ENCODE data around the gene PTPA. TPM values are rescaled to one million over a fixed set of nuclear protein-coding genes. Genes with fewer than 3 reads are reported as not detected.
A peak's percentile ranks its signal among the peaks of the same experiment; 100 is the strongest.

Gene PTPA
- total and polyA plus RNA-seq, 2 of the 4 experiments (the other 2 are of a cell fraction) = 124 to 149 TPM

DNA sequence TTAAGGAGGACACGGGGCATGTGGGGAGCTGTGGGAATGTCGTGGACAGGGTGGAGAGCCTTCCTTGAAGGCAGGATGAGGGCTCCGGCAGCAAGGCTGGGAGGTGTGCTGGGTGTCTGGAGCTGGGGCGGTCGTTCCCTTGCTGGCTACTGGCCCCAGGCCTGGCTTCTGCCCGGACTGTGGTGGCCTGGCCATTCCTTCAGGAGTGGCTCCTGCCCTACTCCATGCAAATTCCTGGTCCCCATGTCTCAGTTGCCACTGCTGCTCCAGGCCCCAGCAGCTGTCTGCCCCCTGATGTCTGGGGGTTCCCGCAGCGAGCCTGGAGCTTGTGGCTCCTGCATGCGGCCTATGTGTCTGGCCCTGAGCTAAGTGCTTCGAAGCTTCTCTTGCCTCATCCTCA, 44.9 kb downstream of the PTPA start:
- POLR2A ChIA-PET (ENCODE audit: unreplicated experiment) = no interaction called here
- no peaks in the 10 kb centered on the region for H3K27me3 ChIP-seq (ENCODE audit: control insufficient read depth, insufficient read depth, low read length)
- H3K36me3 ChIP-seq (ENCODE audit: control insufficient read depth, insufficient read depth, low read length) = peaks cover 16% of the 10 kb centered on the region; the same call in 1 of the 2 replicates
- peaks cover 0 to 11% of the 10 kb centered on the region in 2 experiments; a peak in 1 of 4 replicates for H3K79me1 ChIP-seq (ENCODE audit: low read depth in 1 of 2, low read length in 2 of 2)
- in situ Hi-C loops (cut with MboI; ENCODE audit: low sequenced_read_pairs) (no loop called here), dilution Hi-C loops (cut with HindIII; ENCODE audit: low sequenced_read_pairs, unreplicated experiment) (no loop called here), intact Hi-C loops (cut with micrococcal nuclease) (no loop called here)
- no peak overlapping the region for H2AK5ac ChIP-seq (ENCODE audit: low read depth, low read length)
- no peak overlapping the region for H4K8ac ChIP-seq (ENCODE audit: low read depth in 2 of 2, low read length in 2 of 2)
- no peak overlapping the region for H2BK5ac ChIP-seq (ENCODE audit: low read depth, low read length, poor library complexity, severe bottlenecking)
- no peak overlapping the region for H3K23ac ChIP-seq (ENCODE audit: low read depth, low read length)
- H2AK9ac ChIP-seq (replicated peaks; ENCODE audit: low read depth, low read length, poor library complexity) = peak overlapping the region; percentile 28
- CTCF ChIA-PET = no interaction called here
- no TSS peak for BruUV-seq (replicated peaks)
- H4K20me1 ChIP-seq (ENCODE audit: insufficient read depth, low read length) = no peaks in the 10 kb centered on the region
- H3K18ac ChIP-seq (ENCODE audit: low read depth, low read length) = no peak overlapping the region
- 0 out of 2 replicates have a peak, but pooled peaks cover 2% of the 10 kb centered on the region for H3K9me1 ChIP-seq (ENCODE audit: insufficient read depth, low read length)
- H2BK15ac ChIP-seq (ENCODE audit: low read depth, low read length) = no peak overlapping the region
- H3K4me1 ChIP-seq (ENCODE audit: control insufficient read depth, insufficient read depth, low read length) = no peaks in the 10 kb centered on the region
- no peak overlapping the region for H3K4ac ChIP-seq (ENCODE audit: low read depth, low read length)
- no peak overlapping the region for H3K56ac ChIP-seq (ENCODE audit: extremely low read depth, insufficient read depth, low read length)
- no peaks in the 10 kb centered on the region for H3K9me3 ChIP-seq (ENCODE audit: control insufficient read depth, insufficient read depth, low read length)
- H3K27ac ChIP-seq (ENCODE audit: insufficient read depth, low read length) = no peak overlapping the region
- no peak overlapping the region for H4K5ac ChIP-seq (ENCODE audit: low read depth, low read length)
- no peak overlapping the region for H3K9ac ChIP-seq (ENCODE audit: low read depth, low read length)
- DNase-seq (no peak), ATAC-seq (ENCODE audit: low read depth) (no peak)
- WGBS, 2 experiments (ENCODE audit: extremely low coverage in 2 of 2, insufficient read length in 1 of 2) = 93% methylated on average over 3 of the region's 10 CpGs; no CpG with 5 or more reads in 1 of the 2 experiments
- H3K14ac ChIP-seq (replicated peaks; ENCODE audit: low read depth, low read length) = no peak overlapping the region
- H4K91ac ChIP-seq (ENCODE audit: insufficient read depth, low read depth, low read length) = no peak overlapping the region
- TF ChIP-seq POLR2A (IDR thresholded peaks at IDR 0.05; ENCODE audit: low read depth, low read length) (no peak), NFE2L2 (IDR thresholded peaks at IDR 0.05; ENCODE audit: low read depth, low read length) (no peak), CHD1 (IDR thresholded peaks at IDR 0.05; ENCODE audit: low read depth, low read length) (no peak)
- TF ChIP-seq, protein P1, sequence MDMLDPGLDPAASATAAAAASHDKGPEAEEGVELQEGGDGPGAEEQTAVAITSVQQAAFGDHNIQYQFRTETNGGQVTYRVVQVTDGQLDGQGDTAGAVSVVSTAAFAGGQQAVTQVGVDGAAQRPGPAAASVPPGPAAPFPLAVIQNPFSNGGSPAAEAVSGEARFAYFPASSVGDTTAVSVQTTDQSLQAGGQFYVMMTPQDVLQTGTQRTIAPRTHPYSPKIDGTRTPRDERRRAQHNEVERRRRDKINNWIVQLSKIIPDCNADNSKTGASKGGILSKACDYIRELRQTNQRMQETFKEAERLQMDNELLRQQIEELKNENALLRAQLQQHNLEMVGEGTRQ (IDR thresholded peaks at IDR 0.05; ENCODE audit: low read depth, low read length) = no peak
- H2BK120ac ChIP-seq (ENCODE audit: low read depth, low read length) = no peak overlapping the region
- H2BK20ac ChIP-seq (ENCODE audit: low read depth, low read length) = no peak overlapping the region
- H2AFZ ChIP-seq (replicated peaks; ENCODE audit: low read length, poor library complexity) = no peak overlapping the region
- no peak overlapping the region for H3K4me2 ChIP-seq (ENCODE audit: low read depth, low read length)
- no peak overlapping the region for H3K4me3 ChIP-seq (ENCODE audit: insufficient read depth, low read depth, low read length)

All from IMR-90 (cell line).